HG02885 (cell line): ENCODE data around the gene DCAF17.

Experiments
- ATAC-seq: cut with Tn5 transposase; IDR thresholded peaks from one replicate; pipeline ENCODE4 v1.9.1; 2021; ENCODE audit warnings: mild to moderate bottlenecking; ENCODE audit not compliant: unreplicated experiment, poor library complexity

Gene DCAF17

DNA sequence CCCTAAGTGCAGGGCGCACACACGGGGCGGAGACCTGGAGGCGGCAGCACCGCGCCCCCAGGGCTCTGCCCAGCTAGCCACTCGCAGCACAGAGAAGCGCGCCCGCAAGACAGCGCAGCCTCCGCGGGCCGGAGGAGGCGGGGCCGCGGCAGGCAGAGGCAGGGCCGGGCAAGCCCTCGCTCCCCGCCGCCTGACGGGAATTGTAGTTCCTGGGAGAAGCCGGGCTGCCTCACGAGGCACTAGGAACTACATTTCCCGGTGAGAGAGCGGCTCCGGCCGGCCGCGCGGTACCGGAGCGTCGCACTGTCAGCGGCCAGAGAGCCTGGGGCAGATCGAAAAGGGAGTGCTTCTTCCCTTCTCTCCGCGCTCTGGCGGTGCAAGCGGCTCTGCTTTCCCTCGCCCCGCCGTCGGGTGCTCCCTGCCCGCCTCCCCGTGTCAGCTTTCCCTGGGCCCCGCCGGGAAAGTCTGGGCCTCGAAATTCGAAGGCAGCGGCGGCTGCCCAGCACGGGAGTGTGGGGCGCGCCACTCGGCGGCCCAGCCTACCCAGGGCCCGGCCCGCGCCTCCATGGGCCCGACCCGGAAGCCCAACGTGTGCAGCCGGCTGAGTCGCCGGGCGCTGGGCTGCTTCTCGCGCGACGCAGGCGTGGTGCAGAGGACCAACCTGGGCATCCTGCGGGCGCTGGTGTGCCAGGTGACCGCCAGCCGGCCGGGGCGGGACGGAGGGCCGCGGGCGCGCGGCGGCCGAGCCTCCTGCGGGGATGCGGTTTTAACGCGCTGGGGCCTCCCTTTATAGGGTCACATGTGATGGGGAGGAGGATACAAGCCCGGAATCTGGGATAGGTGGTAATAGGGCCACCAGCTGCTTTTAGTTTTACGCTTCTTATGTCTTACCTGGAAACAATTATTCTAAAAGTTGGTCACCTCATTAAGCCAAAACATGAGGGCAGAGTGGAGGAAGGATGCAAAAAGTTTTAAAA, at the start of gene DCAF17:
DCAF17 (plus strand) TSS at position 214 of the 977 bp plus-strand sequence; CDS start at position 566, 352 bp downstream.
- peak; percentile 91 for ATAC-seq

GRCh38 chr2:171386627-171387026, 47.4 kb upstream of the DCAF17 start:
- no peak for ATAC-seq

- ATAC-seq: no peak
These were observed 47.0 kb upstream of the DCAF17 start for GRCh38 chr2:171387052-171387451.

DNA sequence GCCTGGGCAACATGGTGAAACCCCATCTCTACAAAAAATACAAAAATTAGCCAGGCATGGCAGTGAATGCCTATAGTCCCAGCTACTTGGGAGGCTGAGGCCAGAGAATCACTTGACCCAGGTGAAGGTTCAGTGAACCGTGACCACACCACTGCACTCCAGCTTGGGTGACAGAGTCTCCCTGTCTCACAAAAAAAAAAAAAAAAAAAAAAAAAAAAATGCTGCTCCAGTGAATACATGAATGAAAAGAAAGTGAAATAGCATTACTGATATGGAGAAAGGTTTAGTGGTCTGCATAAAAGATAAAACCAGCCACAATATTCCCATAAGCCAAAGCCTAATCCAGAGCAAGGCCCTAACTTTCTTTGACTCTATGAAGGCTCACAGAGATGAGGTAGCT, 44.7 kb upstream of the DCAF17 start:
- peak; percentile 43 for ATAC-seq

DNA sequence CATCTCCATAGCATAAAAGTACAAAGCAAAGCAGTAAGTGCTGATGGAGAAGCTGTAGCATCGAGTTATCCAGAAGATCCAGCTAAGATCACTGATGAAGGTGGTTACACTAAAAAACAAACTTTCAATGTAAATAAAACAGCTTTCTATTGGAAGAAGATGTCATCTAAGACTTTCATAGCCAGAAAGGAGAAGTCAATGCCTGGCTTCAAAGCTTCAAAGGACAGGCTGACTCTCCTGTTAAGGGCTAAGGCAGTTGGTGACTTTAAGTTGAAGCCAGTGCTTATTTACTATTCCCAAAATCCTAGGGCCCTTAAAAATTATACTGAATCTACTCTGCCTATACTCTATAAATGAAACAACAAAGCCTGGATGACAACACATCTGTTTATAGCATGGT, 44.2 kb upstream of the DCAF17 start:
- peak; percentile 30 for ATAC-seq

- no peak for ATAC-seq
These were observed 43.0 kb upstream of the DCAF17 start for GRCh38 chr2:171390941-171391516.

DNA sequence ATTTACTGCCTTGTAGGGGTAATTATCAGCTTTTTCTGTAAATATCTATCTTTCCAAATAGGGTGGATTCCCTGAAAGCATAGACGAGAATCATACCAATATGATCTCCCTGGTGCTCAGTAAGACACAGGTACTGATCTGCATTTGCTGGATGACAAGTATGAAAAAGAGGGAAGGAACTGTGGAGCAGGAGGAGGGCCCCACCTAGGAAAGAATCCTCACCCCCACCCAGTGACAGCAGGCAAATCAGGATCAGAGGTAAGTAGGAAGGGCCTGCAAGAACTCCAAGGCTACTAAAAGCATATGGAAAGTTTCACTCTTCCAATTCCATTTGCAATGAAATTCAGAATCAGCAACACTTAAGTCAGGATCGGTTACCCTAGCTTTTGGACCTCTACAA, 42.5 kb upstream of the DCAF17 start:
- ATAC-seq: no peak

GRCh38 chr2:171393487-171393886, 40.5 kb upstream of the DCAF17 start:
- ATAC-seq: no peak

DNA sequence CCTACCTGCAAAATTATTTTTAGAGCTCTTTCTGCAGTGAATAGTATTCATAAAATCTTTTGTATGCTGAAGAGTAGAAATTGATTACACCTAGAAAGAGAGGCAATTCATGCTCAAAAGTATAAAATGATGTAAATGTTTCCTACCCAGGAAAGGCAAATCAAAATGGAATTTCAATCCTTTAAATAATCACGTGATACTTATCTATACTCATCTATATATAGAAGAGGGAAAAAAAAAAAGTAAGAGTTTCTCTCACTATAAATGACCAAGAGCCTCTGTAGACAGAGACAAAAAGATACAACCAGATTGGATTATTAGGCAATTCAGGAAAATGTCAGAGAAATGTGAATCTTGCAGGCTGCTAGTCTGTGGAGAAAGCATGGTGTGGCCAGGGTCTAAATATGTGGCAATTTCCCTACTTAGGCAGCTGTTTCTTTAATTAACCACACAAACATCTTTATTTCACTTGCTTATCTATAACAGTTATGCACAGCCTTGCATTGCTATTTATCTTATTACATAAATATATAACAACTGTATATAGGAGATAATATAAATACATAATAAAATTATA, 39.8 kb upstream of the DCAF17 start:
- ATAC-seq: no peak

DNA sequence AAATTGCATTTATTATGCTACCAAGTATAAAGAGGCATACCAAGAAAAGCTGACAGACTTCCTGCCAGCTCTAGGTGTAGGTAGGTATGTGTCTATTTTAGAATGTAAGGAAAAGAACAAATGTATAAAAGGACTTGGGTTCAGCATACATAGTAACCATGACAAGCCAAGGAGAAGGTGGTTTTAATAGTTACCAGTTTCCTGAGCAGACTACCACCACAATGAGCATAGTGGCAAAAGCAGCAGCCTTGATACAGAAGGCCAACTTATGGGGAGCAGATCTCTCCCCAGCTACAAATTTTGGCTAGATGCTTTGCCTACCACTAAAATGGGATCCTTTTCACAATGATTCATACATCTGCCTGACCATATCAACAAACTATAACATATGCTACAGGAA, 34.7 kb upstream of the DCAF17 start:
- no peak for ATAC-seq

DNA sequence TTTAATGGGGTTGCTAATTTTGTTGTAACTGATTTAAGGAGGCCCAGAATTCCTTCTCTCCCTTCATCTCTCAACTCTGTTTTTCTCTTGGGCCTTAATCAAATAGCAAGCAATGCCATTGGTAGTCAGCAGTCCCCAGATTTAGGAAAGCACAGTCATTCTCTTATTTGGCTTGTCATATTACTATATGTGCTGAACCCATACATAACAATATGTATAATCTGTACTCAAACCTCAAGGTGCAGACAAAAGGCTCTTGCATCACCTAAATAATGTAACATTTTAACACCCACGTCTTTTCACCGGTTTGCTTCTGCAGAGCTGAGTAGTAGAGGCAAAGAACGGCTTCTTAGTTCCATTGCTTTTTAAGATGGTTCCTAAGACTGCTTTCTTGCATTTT, 33.6 kb upstream of the DCAF17 start:
- no peak for ATAC-seq

GRCh38 chr2:171401947-171402346, 32.1 kb upstream of the DCAF17 start:
- ATAC-seq: no peak

- no peak for ATAC-seq
These were observed 31.0 kb upstream of the DCAF17 start for GRCh38 chr2:171402906-171403580.

DNA sequence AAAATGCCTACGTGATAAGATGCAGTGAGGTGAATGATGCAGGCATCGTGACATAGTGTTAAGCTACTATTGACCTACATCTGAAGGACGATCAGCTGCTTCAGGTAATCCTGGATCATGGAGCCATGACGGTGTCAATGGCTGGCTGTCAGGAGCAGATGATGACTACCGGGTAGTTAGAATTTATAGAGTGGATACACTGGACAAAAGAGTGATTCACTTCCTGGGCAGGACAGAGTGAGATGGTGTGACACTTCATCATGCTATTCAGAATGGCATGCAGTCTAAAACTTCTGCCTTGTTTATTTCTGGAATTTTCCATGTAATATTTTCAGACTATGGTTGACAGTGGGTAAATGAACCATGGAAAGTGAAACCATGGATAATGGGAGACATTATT, 29.8 kb upstream of the DCAF17 start:
- ATAC-seq: no peak

DNA sequence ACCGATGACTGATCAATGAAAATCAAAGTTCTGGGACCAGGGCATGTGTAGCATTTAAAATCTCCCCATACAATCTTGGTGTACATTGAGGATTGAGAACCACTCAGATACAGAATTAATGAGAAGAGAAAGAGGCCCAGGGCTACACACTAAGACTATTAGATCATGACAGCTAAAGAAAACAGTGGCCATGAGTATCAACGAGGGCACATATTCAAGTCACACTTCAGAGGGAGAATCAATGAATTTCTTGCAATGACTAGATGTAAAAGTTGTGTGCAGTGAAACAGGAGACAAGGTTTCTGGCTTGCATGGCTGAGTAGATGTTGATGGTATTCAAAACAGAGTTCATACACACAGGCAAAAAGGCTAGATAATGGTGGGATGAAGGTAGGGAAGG, 29.3 kb upstream of the DCAF17 start:
- no peak for ATAC-seq

DNA sequence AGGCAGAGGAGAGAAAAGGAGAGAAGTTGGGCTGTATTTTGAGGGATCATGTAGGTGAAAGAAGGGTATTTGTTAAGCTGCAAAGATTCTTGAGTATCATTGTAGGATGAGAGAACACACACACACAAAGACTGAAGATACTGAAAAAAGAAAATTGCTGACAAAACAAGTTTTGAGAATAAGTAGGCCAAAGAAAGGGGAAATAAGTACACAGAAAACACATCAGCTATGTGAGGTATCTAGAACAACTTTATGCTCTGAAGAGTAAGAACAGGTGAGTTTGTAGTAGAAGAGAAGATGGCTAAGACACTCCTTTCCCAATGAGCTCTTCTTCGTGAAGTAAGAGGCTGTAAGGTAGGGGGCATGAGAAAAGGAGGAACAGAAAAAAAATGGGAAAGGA, 28.5 kb upstream of the DCAF17 start:
- ATAC-seq: no peak

DNA sequence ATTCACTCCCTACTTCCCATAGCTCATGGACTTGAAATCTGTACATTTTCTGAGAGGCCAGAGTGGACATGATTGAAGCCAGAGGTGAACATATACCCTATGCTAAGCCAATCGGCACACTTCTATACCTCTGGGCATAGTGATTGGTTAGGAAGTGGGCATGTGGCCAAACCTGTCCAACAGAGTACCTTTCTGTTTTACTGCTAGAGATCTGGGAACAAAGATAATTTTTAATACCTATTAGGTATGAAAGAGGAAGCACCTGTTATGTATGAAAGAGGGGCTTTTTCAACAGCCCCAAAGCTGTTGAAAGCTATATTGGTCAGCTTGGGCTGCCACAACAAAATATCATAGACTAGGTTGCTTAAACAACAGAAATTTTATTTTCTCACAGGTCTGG, 28.0 kb upstream of the DCAF17 start:
- ATAC-seq: peak; percentile 48

- ATAC-seq: peak; percentile 66
These were observed 26.9 kb upstream of the DCAF17 start for GRCh38 chr2:171407030-171407675.

- no peak for ATAC-seq
These were observed 26.4 kb upstream of the DCAF17 start for GRCh38 chr2:171407676-171408044.

- no peak for ATAC-seq
These were observed 24.5 kb upstream of the DCAF17 start for GRCh38 chr2:171409436-171409971.
